Cardiac muscle cell (in vitro differentiated cells and primary cell): ENCODE measurements around the gene TAF11. TPM values are rescaled to one million over a fixed set of nuclear protein-coding genes. Genes with fewer than 3 reads are reported as not detected.

Experiments used
- DNase-seq, 2 donors: peaks; one replicate each; pipeline versions ENCODE4 v3.0.0 to v3.0.0-alpha.2; 2010 to 2017; ENCODE audit warnings: low read depth in 1 of 2, low spot score in 1 of 2
- H3K27ac ChIP-seq: fragments of 200-600 bp; sonication (generic); 2 replicates; pipeline ENCODE4 v1.5.1; 2016
- H3K27me3 ChIP-seq: fragments of 200-600 bp; sonication (generic); 2 replicates; pipeline ENCODE4 v1.6.0; 2016; ENCODE audit warnings: control low read depth
- H3K36me3 ChIP-seq: fragments of 200-600 bp; sonication (generic); 2 replicates; pipeline ENCODE4 v1.5.1; 2016; ENCODE audit warnings: control low read depth
- H3K4me1 ChIP-seq: fragments of 200-600 bp; sonication (generic); 2 replicates; pipeline ENCODE4 v1.8.1; 2017; ENCODE audit warnings: low read depth, mild to moderate bottlenecking, mixed run types
- H3K4me3 ChIP-seq: fragments of 200-600 bp; sonication (generic); 2 replicates; pipeline ENCODE4 v1.5.1; 2016; ENCODE audit warnings: mild to moderate bottlenecking
- H3K9me3 ChIP-seq: fragments of 200-600 bp; sonication (generic); 2 replicates; pipeline ENCODE4 v1.5.1; 2017; ENCODE audit warnings: low read depth, mild to moderate bottlenecking, control low read depth
- polyA plus RNA-seq: library from polyadenylated mRNA; unstranded; fragments of >200 nt; fragmentation: Nextera tagmentation; extraction: Ambion mirVana; gene quantifications from 2 replicates; pipeline ENCODE4 v1.2.1, GENCODE V29; 2016
- total RNA-seq: library from RNA; depleted of rRNA; stranded (reverse); fragments of >200 nt; gene quantifications from 2 replicates; pipeline ENCODE4 v1.2.3, GENCODE V29; 2016
- TF ChIP-seq, protein P1 (sequence below): IDR thresholded peaks from 2 replicates; pipeline ENCODE4 v1.5.1; 2012; ENCODE audit warnings: low read depth, mild to moderate bottlenecking, low read length

Gene TAF11
- total and polyA plus RNA-seq, 2 experiments from 2014 or later = 25.8 to 39.9 TPM

DNA sequence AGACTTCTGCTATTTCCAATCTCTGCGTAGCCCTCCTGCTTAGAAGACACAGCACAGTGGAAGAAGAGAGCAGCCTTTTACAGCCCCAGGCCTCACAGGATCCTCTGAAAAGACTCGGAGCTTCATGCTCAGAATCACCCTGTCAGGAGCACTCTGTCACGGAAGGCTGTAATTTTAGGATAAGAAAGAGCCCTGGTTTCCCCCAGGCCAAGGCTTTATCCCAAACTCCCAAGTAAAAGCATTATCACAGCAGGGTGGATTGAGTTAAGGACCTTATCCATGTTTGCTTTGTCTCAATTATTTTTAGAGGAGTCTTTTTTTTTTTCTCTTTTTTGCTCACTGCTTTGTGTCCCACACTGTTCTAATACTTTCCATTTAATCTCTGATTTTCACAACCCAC is 40.4 kb upstream of the TAF11 start:
- Histone ChIP-seq H3K27me3 (no peaks in the 10 kb centered on the region), H3K36me3 (no peaks in the 10 kb centered on the region), H3K9me3 (no peaks in the 10 kb centered on the region), H3K4me3 (no peak overlapping the region), H3K4me1 (peaks cover 23% of the 10 kb centered on the region), H3K27ac (peak overlapping the region; percentile 84)
- TF ChIP-seq, protein P1, sequence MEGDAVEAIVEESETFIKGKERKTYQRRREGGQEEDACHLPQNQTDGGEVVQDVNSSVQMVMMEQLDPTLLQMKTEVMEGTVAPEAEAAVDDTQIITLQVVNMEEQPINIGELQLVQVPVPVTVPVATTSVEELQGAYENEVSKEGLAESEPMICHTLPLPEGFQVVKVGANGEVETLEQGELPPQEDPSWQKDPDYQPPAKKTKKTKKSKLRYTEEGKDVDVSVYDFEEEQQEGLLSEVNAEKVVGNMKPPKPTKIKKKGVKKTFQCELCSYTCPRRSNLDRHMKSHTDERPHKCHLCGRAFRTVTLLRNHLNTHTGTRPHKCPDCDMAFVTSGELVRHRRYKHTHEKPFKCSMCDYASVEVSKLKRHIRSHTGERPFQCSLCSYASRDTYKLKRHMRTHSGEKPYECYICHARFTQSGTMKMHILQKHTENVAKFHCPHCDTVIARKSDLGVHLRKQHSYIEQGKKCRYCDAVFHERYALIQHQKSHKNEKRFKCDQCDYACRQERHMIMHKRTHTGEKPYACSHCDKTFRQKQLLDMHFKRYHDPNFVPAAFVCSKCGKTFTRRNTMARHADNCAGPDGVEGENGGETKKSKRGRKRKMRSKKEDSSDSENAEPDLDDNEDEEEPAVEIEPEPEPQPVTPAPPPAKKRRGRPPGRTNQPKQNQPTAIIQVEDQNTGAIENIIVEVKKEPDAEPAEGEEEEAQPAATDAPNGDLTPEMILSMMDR = no peak
- DNase-seq = no peak

DNA sequence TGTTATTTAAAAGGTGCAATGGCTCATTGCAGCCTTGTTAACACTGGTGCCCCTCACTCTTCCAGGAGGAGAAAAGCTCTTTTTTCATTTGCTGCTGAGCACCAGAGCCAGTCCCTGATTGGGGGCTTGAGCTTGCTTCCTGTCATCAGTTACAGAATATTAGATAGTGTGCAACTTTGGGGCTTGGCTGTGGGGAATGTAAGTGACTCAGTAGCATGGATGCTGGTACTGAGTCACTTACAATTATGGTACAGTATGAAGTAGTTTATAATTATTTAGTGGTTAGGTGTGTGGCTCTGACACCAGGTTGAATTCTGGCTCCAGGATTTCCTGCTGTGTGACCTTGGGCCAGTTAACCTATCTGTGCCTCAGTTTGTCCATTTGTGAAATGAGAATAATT is 38.8 kb upstream of the TAF11 start:
- Histone ChIP-seq H3K9me3 (no peaks in the 10 kb centered on the region), H3K27me3 (no peaks in the 10 kb centered on the region), H3K4me1 (peaks cover 23% of the 10 kb centered on the region), H3K36me3 (no peaks in the 10 kb centered on the region), H3K4me3 (no peak overlapping the region), H3K27ac (no peak overlapping the region)
- DNase-seq = peak in 1 of 2 donors; percentile 15
- TF ChIP-seq, protein P1 = no peak

DNA sequence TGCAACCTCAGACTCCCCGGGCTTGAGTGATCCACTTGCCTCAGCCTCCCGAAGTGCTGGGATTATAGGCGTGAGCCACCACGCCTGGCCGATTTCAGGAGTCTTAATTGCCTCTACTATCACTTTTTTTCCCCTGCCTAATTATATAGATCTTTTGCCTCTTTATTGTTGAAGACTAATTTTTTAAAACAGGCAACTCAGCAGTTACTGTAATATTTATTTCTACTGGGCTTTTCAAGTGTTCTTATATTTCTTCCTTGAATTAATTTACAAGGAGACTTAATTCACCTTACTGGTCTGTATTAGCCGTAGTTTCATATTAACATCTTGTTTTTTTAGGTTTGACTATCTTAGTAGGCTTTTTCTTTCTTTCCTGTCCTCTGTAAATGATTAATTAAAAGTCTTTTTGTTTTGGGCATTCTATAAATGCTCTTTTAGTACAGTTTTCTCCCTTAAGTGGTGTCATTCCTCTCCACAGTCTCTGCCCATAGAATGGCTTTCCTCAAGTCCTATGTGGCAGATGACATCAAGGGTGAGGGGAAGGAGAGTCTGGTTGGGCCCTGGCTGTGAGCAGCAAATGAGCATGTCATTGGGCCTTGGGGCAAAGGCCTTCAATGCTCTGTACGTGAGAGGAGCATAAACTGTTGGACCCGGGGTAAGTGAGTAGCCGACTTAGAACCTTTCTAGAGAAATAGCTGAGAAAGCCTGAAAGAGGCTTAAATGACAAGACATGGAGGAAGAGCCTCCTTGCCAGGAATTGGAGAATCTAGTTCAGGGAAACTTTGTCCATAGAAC is 37.2 kb upstream of the TAF11 start:
- peaks cover 23% of the 10 kb centered on the region for H3K4me1 ChIP-seq
- no peak for DNase-seq
- TF ChIP-seq, protein P1 = no peak
- no peaks in the 10 kb centered on the region for H3K36me3 ChIP-seq
- H3K9me3 ChIP-seq = no peaks in the 10 kb centered on the region
- H3K4me3 ChIP-seq = no peak overlapping the region
- H3K27me3 ChIP-seq = no peaks in the 10 kb centered on the region
- no peak overlapping the region for H3K27ac ChIP-seq

DNA sequence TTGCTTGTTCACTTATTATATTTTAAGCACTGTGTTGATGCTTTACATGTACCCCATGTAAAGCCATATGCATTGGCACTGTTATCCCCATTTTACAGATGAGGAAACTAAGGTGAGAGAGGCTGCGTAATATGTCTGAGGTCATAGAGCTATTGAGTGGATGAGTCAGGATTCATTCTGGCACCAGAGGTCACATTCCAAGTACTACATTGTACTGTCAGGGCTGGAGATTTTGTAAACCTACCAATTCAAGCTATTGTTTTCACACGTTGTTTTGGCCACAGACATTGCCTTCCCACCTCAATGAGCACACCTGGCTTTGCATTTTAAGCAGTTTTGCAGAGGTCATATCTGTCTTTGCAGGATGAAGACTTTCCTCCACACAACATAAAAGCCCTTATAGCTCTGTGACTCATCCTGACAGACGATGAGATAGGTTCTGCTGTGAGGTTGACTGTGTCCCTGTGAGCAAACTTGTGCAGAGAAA is 34.4 kb upstream of the TAF11 start:
- Histone ChIP-seq H3K27me3 (no peaks in the 10 kb centered on the region), H3K27ac (no peak overlapping the region), H3K36me3 (no peaks in the 10 kb centered on the region), H3K4me3 (no peak overlapping the region), H3K9me3 (no peaks in the 10 kb centered on the region), H3K4me1 (peaks cover 8% of the 10 kb centered on the region)
- peak in 1 of 2 donors; percentile 64 for DNase-seq
- TF ChIP-seq, protein P1 = no peak

DNA sequence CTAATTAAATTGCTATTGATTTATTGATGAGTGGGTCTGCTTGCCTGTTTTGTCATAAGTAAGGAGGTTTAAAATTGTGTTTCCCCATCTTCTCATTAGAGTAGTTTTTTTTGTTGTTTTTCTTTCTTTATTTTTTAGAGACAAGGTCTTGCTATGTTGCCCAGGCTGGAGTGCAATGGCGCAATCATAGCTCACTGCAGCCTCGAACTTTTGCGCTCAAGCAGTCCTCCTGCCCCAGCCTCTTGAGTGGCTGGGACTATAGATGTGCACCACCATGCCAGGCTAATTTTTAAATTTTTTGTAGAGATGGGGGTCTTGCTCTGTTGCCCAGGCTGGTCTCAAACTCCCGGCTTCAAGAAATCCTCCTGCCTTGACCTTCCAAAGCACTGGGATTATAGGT is 32.3 kb upstream of the TAF11 start:
- DNase-seq = no peak
- H3K4me1 ChIP-seq = peaks cover 3% of the 10 kb centered on the region
- no peaks in the 10 kb centered on the region for H3K36me3 ChIP-seq
- no peak overlapping the region for H3K4me3 ChIP-seq
- TF ChIP-seq, protein P1 = no peak
- no peak overlapping the region for H3K27ac ChIP-seq
- H3K9me3 ChIP-seq = no peaks in the 10 kb centered on the region
- H3K27me3 ChIP-seq = no peaks in the 10 kb centered on the region
